GM18502 (cell line): Measurements from ENCODE around the gene RPTN.
"Not testable (repeated sequence)": the region's sequence is repeated elsewhere in the genome, so short reads cannot be mapped to it uniquely, and the experiment has no call there.

Experiments used
- ATAC-seq: cut with Tn5 transposase; IDR thresholded peaks from one replicate; pipeline ENCODE4 v1.9.1; 2021; ENCODE audit warnings: mild to moderate bottlenecking; ENCODE audit not compliant: unreplicated experiment, poor library complexity

Gene RPTN

DNA sequence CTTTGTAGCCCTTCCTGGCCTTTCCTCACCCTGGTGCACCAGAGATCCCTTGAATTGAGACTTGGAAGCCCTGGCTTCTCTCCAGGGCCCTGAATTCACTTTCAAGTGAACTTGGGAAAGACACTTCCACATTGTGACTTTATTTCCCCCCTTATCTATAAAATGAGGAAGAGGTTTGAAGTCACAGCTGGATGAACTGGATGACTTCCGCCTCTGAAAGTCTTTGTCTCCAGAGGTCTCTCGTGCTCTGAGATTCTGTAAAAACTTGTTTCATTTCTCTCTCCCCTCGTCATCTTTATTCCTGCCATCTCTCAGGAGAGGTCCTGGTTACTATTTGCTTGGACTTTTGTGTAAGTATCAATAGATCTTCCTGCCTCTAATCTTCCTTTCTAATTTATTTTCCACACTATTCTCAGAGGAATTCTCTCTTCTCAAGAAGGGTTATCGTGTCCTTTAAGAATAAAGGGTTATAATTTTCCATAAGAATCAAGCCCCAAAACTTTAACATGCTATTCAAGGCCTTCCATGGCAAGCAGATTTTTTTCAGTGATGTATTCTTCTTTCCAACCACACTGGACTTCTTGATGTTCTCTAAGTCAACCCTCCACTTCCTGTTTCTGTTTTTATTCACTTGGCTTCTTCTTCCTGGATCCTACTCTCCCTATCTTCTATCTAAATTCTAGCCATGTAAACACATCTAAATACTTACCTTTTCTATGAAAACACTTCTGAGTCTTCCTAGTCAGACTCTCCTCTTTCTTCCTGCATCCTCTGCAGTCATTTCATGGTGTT is 6.5 kb upstream of the RPTN start:
- no peak for ATAC-seq

DNA sequence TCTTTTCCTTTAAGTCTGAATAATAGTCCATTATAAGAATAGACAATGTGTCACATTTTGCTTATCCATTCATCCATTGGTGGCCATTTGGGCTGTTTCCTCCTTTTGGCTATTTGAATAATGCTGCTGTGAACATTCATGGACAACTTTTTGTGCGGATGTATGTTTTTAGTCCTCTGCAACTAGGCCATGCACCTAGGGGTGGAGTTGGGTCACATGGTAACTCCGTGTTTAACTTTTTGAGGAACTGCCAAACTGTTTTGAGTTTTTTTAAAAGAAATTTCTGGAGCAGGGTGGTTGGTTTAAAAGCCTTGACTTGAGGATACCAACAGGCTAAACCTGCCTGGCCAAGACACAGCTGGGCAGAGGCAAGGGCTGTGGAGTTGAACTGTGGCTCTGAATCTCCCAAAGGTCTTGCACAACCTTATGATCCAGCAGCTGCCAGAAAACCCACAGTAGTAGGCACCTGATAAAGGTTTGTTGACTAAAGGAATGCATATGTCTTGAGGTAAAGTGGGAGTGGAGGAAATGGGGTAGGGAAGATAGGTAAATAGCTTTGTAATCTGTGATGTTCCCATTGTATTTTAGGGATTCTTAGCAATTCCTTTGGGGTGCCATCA is 5.6 kb upstream of the RPTN start:
- ATAC-seq, result no peak

DNA sequence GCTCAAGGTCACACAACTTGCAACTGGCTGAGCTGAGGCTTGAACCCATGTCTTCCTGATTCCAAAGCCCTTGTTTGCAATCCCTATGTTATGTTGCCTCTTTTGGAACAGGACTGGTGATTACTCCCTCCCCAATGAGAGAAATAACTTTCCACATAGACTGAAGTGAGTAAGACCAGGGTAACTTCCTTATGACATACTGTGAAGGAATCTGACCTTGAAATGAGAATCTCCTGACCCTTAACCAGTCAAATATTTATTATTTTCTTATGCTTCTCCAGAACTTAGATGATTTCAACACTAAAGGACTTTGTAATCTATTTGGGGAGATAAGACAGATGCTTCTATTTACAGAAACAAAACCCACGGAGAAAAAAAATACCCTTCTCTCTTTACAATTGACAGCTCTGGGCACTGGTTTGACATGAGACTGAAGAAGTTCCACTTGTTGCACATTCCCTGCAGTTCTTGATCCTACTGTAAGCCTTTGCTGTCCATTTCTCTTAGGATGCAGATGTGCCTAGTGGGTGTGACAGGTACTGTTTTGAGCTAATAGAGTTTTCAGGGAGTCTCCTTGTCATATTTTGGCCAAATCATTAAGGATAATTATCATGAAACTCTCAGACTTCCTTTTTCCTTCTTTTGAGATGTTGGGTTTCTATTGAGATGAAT is 3.9 kb upstream of the RPTN start:
- ATAC-seq, result no peak

DNA sequence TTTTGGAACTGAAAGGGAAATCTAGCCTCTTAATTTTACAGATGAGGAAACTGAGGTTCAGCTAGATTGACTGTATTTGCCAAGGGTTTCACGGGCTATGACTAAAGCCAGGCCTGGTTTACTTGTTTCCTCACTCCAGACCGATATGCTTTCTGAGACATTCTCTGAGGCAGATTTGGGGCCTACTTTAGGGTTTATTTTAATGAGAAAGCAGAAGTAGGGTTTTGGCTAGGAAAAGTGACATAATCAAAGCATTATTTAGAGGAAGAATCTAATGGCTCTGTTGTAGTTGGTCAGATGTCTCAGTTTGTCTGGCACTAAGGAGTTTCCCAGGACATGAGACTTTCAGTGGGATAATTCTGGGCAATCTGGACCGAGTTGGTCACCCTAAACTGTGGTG is 1.5 kb upstream of the RPTN start:
- no peak for ATAC-seq

DNA sequence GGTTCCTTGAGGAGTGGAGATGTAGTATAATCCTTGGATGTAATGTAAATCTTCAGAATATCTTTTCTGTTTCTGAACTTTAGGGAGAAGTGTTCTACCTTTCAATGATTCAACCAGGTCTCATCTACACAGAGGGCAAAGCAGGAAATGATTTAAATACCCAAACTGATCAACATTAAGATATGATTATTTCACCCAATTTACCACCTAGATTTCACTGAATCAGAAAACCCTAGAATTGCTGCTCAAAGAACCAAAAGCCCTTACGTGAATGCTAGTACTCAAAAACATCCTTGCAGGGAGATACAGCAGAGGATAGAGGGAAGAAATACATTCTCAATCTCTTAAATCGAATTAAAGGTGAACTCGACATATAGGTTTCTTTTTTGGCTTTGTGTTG is 5.0 kb downstream of the RPTN start:
- ATAC-seq, result no peak

DNA sequence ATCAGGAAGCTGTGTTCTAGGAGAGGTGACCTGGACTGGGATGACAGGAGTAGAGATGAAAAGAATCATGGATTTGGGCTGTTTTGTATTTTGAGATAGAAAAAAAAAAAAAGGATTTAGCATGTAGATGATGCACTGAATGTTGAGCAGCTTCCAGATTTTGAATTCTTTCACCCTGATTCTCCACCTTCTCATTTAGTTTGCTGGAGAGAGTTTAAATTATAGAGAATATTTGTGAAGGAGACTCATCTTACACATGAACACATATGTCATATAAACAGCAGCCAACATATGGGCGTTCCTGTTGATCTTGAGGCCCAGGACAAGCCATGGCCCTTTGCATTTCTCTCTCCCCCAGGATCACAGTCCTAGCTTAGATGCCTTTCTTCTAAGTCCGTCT is 7.4 kb downstream of the RPTN start:
- ATAC-seq, result no peak

DNA sequence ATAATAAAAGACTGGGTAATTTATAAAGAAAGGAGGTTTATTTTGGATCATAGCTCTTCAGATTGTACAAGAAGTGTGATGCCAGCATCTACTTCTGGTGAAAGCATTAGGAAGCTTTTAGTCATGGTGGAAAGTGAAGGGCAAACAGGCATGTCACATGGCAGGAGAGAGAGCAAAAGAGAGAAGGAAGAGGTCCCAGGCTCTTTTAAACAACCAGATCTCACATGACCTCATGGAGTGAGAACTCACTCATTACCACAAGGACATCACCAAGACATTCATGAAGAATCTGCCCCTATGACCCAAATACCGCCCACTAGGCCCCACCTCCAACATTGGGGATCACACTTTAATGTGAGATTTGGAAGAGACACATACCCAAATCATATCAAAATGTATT is 10.0 kb downstream of the RPTN start:
- ATAC-seq, result no peak

DNA sequence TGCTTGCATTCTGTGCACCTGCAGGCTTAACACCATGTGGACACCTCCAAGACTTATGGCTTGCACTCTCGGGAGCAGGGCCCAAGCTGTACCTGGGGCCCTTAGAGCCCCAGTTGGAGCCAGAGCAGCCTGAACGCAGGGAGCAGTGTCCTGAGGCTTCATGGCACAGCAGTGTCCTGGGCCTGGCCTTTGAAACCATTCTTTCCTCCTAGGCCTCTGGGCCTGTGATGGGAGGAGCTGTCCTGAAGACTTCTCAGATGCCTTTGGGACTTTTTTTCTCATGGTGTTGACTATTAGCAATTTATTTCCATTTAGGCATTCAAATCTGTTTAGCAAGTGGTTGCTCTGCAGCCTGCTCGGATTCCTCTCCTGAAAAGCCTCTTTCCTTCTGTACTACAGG is 11.0 kb downstream of the RPTN start:
- ATAC-seq, result no peak

DNA sequence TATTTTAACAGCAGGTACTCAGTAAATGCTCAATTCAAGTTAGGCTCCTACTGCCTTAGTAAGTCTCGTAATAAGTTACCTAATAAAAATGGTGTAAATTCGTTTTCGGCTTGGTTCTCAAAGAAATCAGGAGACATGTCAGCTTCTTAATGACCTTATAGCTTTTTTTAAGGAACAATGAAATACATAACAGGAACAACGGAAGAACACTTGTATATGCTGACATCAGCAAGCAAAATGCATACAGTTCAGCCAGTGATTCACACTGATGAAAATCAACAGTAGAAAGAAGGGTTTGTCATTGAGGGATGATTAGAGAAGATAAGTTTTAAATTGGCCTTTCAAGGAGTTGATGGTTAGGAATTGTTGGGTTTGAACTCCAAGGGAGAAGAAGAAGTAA is 13.3 kb downstream of the RPTN start:
- ATAC-seq, result no peak

DNA sequence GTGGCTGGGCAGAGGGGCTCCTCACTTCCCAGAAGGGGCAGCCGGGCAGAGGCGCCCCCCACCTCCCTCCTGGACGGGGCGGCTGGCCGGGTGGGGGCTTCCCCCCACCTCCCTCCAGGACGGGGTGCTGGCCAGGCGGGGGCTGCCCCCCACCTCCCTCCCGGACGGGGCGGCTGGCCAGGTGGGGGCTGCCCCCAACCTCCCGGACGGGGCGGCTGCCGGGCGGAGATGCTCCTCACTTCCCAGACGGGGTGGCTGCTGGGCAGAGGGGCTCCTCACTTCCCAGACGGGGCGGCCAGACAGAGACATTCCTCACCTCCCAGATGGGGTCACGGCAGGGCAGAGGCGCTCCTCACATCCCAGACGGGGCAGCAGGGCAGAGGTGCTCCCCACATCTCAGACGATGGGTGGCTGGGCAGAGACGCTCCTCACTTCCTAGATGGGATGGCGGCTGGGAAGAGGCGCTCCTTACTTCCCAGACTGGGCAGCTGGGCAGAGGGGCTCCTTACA is 14.3 kb downstream of the RPTN start:
- ATAC-seq, result not testable (repeated sequence)

DNA sequence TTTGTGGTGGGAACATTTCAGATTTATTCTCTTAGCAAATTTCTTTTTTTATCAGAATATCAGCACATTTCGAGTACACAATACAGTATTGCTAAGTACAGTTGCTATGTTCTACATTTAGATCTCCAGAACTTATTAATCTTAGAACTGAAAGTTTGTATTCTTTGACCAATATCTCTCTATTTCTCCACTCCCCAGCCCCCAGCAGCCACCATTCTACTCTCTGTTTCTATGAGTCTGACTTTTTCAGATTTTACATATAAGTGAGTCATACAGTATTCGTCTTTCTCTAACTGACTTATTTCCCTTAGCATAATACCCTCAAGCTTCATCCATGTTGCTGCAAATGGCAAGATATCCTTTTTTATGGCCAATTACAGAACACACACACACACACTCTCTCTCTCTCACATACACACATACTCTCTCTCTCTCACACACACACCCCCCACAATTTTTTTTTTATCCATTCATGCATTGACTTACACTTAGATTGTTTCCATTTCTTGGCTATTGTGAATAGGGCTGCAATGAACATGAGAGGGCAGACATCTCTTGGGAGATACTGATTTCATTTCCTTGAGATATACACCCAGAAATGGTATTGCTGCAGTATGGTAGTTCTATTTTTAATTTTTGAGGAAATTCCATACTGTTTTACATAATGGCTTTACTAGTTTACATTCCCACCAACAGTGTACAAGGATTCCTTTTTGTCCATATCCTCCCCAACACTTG is 15.7 kb downstream of the RPTN start:
- no peak for ATAC-seq

DNA sequence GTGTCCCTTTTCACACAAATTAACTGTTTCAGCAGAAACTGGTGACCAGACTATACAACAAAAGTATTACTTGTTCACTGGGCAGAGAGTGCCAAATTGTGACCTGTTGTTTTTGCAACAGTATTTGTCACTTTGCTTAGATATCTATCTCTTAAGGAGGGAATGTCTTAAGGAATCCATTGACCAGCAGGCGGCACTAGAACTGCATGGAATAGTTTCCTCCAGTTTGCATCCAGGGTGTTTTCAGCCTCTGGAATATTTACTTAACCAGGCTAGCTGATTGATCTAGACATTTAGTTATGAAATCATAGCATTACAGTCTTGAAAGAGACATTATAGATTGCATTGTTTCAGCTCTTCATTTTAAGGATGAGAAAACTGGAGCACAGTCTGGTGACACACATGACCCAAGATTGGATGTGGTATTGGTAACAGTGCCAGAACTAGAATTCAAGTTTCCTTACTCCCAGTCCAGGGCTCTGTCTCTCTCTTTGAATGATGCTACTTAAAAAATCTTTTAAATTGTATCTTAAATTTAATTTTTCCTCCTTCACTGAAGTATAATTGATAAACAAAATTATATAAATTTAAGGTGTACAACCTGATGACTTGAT is 16.9 kb downstream of the RPTN start:
- no peak for ATAC-seq

DNA sequence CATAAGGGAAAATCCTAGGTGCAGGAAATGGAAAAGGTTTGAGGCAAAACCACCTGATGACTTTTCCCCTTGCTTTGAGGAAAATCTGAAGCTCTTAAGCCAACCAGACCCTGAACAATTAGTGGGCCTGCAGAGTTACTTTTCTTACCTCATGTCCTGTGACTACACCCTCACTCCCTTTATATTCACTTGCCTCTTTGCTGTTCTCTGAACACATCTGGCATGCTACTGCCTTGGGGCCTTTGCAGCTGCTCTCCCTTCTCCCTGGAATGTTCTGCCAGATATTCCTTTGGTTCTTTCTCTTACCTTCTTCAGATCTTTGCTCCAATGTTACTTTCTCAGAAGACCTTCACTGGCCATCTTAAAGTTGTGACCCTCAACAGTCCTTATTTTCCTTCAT is 21.8 kb downstream of the RPTN start:
- ATAC-seq, result no peak

DNA sequence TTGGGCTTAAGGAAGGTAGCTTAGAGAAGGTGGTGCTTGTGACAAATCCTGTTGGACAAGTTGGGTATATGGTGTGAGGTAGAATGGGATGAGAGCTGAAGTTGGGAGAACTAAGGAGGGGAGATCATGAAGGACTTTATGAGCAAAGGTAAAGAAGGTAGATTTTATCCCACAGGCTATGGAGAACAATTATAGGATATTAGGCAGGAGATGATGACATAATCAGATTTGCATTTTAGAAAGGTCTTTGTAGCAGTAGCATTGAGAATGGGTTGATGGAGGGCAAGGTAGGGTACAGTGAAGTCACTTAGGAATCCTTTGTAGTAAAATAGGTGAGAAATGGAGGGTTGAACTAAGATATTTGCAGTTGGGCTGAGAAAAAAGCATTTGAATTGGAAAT is 28.8 kb downstream of the RPTN start:
- no peak for ATAC-seq

DNA sequence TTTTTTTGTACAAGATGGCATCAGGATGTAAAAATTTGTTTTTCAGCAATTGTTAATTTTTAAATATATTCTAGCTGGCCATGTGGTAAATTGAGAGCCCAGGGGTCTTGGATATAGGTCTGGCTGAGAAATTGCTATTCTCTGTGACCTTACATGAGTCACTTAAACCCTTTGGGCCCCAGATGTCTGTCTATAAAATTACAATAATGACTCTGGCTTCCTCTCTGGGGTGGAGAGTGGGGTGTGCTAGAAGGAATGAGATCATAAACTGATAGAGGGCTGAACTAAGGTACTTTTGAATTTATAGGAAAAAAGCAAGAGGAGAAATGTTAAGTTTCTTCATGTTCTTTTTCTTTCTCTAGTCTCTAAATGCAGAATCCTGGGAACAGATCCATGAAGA is 31.4 kb downstream of the RPTN start:
- no peak for ATAC-seq

DNA sequence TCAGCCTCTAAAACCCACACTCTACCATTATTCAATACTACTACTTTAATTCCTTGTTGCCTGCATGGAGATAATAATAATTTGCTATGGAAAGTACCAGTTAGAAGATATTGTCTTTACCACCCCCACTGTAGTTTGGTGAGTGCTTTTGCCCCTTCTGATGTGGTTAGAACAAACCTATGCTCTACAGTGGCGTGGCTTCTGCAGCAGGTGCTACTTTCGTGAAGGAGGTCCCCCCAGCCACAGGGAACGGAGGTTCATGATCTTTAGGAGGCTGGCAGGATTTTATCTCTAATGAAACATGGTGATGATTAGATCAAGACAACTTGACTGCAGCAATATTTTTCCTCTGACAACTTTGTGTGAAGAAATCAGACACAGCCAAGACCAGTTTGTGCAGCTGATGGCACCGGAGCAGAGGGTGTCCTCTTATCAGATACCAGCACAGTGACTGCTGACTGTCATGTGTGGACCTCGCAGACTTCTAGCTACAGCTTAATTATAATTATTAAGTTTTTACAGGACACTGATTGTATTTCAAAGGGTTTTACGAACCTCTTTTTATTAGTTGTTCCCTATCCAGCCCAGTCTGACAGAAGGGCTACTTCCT is 33.1 kb downstream of the RPTN start:
- no peak for ATAC-seq

DNA sequence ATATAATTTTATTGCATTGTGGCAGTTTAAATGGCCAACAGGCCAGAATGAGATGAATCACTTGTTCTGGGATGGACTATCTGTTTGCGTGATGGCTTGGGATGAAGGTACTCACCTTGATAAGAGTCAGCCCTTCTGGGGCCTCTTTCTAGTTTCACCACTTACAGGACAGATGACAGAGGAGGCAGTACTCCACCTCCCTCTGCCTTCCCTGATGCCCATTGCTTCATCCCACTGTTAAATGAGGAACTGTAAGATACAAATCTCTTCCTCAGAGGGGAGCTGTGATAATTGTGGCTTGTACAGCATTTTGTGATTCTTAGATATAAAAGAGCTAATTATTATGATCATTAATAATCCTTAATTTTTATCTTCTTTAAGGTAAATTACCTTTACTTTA is 40.1 kb downstream of the RPTN start:
- no peak for ATAC-seq

DNA sequence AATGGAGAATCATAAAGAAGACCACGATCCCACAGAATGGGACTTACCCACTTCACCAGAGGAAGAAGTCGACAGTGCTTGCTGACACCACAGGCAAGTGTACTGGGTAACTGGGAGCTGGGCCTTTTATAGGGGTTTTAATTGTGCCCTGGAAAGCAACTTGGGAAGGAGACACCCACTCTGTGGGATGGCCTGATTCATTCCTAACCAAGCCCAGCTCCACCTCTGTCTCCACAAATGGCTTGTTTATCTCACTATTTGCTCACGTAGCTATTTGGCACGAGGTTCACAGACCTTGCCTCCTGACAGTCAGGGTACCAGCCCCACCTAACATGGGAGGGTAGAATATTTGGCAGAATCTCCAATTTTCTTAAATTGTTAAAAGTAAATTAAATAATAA is 43.7 kb downstream of the RPTN start, which contains the start of gene TCHH:
Gene TCHH (minus strand): TSS at position 101 of the 400 bp plus-strand sequence. CDS start 1,364 bp downstream, outside the sequence.
- no peak for ATAC-seq

DNA sequence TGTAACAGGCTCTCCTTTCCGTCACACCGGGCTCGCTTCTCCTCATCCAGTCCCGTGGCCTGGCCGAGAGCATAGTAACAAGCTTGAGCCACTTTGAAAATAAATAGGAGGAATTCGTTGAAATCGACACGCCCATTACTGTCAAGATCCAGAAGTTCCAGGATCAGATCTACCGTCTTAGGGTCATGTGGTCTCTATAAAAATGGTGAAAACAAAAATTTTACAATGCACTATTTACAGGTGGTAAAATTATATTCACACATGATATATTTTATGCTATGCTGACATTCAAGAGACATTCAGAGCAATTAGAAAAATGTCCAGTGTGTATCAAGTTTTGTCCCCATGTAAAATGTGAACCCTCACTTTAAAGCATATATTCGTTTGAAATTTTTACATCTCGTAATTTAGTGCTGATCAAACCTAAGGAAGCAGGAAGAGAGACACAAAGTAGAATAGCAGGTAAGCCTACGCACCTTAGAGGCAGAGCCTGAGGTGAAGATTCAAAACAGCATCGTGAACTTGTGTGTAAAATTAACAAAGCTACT is 46.1 kb downstream of the RPTN start:
- ATAC-seq, result no peak
